Neural progenitor cell (in vitro differentiated cells): ENCODE results near the gene ZSCAN21.

Source experiments
- EZH2 ChIP-seq: fragments of 200-600 bp; sonication (generic); IDR thresholded peaks from 2 replicates; pipeline ENCODE4 v1.6.1; 2017; ENCODE audit warnings: antibody characterized with exemption, mild to moderate bottlenecking, moderate library complexity
- EZH2phosphoT487 ChIP-seq: fragments of 200-600 bp; sonication (generic); IDR thresholded peaks from 2 replicates; pipeline ENCODE4 v1.6.1; 2017; ENCODE audit warnings: antibody characterized with exemption
- TF ChIP-seq, protein P1 (sequence below): fragments of 200-600 bp; sonication (generic); IDR thresholded peaks from 2 replicates; pipeline ENCODE4 v1.5.1; 2017; ENCODE audit warnings: antibody characterized with exemption, mild to moderate bottlenecking

- TF ChIP-seq, protein P1, sequence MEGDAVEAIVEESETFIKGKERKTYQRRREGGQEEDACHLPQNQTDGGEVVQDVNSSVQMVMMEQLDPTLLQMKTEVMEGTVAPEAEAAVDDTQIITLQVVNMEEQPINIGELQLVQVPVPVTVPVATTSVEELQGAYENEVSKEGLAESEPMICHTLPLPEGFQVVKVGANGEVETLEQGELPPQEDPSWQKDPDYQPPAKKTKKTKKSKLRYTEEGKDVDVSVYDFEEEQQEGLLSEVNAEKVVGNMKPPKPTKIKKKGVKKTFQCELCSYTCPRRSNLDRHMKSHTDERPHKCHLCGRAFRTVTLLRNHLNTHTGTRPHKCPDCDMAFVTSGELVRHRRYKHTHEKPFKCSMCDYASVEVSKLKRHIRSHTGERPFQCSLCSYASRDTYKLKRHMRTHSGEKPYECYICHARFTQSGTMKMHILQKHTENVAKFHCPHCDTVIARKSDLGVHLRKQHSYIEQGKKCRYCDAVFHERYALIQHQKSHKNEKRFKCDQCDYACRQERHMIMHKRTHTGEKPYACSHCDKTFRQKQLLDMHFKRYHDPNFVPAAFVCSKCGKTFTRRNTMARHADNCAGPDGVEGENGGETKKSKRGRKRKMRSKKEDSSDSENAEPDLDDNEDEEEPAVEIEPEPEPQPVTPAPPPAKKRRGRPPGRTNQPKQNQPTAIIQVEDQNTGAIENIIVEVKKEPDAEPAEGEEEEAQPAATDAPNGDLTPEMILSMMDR: no peak
- no peak for TF ChIP-seq EZH2
- TF ChIP-seq EZH2phosphoT487: no peak
Observed at GRCh38 chr7:100023526-100023925, 26.0 kb upstream of the ZSCAN21 start.
